HepG2 (cell line): Measurements from ENCODE around the gene TMEM214. TPM values are rescaled to one million over a fixed set of nuclear protein-coding genes. Genes with fewer than 3 reads are reported as not detected.

Source experiments
- BHLHE40 ChIP-seq: IDR thresholded peaks from 2 replicates; pipeline ENCODE4 v1.6.1; 2011; ENCODE audit warnings: low read length, improper control_type of control experiment
- HMG20B ChIP-seq: conservative IDR thresholded peaks from 2 replicates; pipeline ENCODE4 v1.6.1; 2016; ENCODE audit warnings: missing genetic modification reagents, missing compliant biosample characterization
- MTA3 ChIP-seq: sonication (generic); formaldehyde crosslinking; IDR thresholded peaks from 2 replicates; pipeline ENCODE4 v1.4.0; 2020; ENCODE audit warnings: missing genetic modification reagents
- PCBP1 ChIP-seq: fragments of 200-400 bp; formaldehyde crosslinking; IDR thresholded peaks from 2 replicates; pipeline ENCODE4 v1.6.1; 2017; ENCODE audit warnings: mild to moderate bottlenecking, low read depth, low read length, borderline replicate concordance
- SOX5 ChIP-seq: IDR thresholded peaks from 2 replicates; pipeline ENCODE4 v1.6.1; 2016; ENCODE audit warnings: borderline replicate concordance
- SP140L ChIP-seq: sonication (generic); formaldehyde crosslinking; IDR thresholded peaks from 2 replicates; pipeline ENCODE4 v1.4.0; 2020; ENCODE audit warnings: missing genetic modification reagents, borderline replicate concordance
- STAT5B ChIP-seq: sonication (generic); formaldehyde crosslinking; IDR thresholded peaks from 2 replicates; pipeline ENCODE4 v1.4.0; 2020; ENCODE audit warnings: missing genetic modification reagents
- TAF1 ChIP-seq: sonication (generic); formaldehyde crosslinking; IDR thresholded peaks from 2 replicates; pipeline ENCODE4 v1.4.0; 2020; ENCODE audit warnings: missing genetic modification reagents
- ZFP41 ChIP-seq: sonication (generic); formaldehyde crosslinking; IDR thresholded peaks from 2 replicates; pipeline ENCODE4 v1.4.0; 2020; ENCODE audit warnings: mild to moderate bottlenecking, missing genetic modification reagents, borderline replicate concordance
- ZNF382 ChIP-seq: sonication (generic); formaldehyde crosslinking; IDR thresholded peaks from 2 replicates; pipeline ENCODE4 v1.5.0; 2020; ENCODE audit warnings: missing genetic modification reagents, mild to moderate bottlenecking, borderline replicate concordance
- ZNF563 ChIP-seq: sonication (generic); formaldehyde crosslinking; IDR thresholded peaks from 2 replicates; pipeline ENCODE4 v1.8.0; 2022; ENCODE audit warnings: mild to moderate bottlenecking, moderate library complexity, missing genetic modification reagents
- polyA plus RNA-seq, 8 experiments: library from polyadenylated mRNA; depleted of rRNA in 3 of 8; stranded (reverse) in 7 of 8; unstranded in 1 of 8; fragments of >200 nt; fragmentation: Illumina TruSeq in 4 of 8; extraction: Trizol in 4 of 8; gene quantifications; 2 replicates each; pipeline versions ENCODE4 v1.2.1 to v1.2.3, GENCODE V29; 2011 to 2016; ENCODE audit warnings: low read depth in 4 of 8, missing spikeins in 1 of 8, mixed read lengths in 1 of 8; ENCODE audit not compliant: insufficient read depth in 1 of 8
- total RNA-seq, 5 experiments: library from RNA; depleted of rRNA; stranded (reverse); fragments of >200 nt; fragmentation: Illumina TruSeq; extraction: Trizol; gene quantifications; 2 replicates each; pipeline ENCODE4 v1.2.3, GENCODE V29; 2016; ENCODE audit warnings: low read depth in 1 of 5
- TF ChIP-seq, protein P1 (sequence below): sonication (generic); formaldehyde crosslinking; IDR thresholded peaks from 2 replicates; pipeline ENCODE4 v1.5.0; 2020; ENCODE audit warnings: mild to moderate bottlenecking, missing genetic modification reagents, borderline replicate concordance
- TF ChIP-seq, protein P2 (sequence below): sonication (generic); formaldehyde crosslinking; IDR thresholded peaks from 2 replicates; pipeline ENCODE4 v1.4.0; 2020; ENCODE audit warnings: missing genetic modification reagents
- TF ChIP-seq, protein P3 (sequence below): sonication (generic); formaldehyde crosslinking; IDR thresholded peaks from 2 replicates; pipeline ENCODE4 v1.4.0; 2020; ENCODE audit warnings: missing genetic modification reagents, mild to moderate bottlenecking, borderline replicate concordance

Gene TMEM214
- total and polyA plus RNA-seq, 2 of the 13 experiments (the other 11 are each of a cell fraction or from before 2014, with no cell fraction given): 58.3 to 132 TPM

DNA sequence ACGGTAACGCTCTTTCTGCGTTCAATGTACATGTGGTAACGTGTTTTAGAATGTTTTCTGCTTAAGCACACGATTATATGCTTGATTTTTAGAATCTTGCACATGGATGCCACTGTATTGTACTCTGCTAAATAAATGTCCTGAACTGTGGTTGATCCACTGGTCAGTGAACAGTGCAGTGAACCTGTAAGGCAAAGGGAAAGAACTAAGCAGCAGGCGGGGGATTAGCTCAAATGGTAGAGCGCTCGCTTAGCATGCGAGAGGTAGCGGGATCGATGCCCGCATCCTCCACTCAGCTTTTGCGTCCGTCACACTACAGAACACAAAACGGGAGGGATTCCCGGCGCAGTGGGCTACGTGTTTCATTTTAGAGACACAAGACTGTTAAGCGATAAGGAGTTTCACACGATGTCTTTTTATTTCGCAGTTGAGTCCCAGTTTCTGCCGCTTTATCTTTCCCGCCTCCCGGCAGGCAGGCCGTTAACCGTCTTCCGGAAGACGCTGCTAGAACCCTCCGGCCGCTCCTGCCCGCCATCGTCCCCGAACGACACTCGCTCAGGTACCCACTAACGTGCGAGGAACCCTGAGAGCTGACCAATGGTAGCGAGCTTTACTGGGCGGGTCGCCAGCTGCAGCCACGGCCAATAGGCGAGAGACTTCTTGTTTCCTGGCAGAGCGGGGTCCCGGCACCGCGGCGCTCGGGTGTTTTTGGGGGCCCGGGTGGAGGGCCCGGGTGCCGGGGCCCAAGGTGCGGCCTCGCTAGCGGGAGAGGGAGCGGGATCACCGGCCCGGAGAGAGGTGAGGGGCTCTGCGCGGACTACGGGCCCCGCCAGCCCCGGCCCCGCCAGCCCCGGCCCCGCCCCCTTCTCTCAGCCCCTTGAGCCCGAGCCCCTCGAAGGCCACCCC, 18.5 kb downstream of the TMEM214 start, which contains the start of gene AGBL5 (continued):
- peak; percentile 81; the same call in 1 of the 2 replicates for TF ChIP-seq ZNF563
- TF ChIP-seq STAT5B (CRISPR knock-in tag): peak; percentile 49
- peak; percentile 53; the same call in 1 of the 2 replicates for TF ChIP-seq TAF1 (CRISPR knock-in tag)
- no peak for TF ChIP-seq BHLHE40
- TF ChIP-seq ZFP41 (CRISPR knock-in tag): 0 out of 2 replicates have a peak, but pooled peaks have one; percentile 86
- TF ChIP-seq MTA3: no peak
- TF ChIP-seq HMG20B (CRISPR knock-in tag): peak; percentile 50
- no peak for TF ChIP-seq ZNF382
- TF ChIP-seq SOX5 (CRISPR knock-in tag): peak; percentile 72
- TF ChIP-seq, protein P1, sequence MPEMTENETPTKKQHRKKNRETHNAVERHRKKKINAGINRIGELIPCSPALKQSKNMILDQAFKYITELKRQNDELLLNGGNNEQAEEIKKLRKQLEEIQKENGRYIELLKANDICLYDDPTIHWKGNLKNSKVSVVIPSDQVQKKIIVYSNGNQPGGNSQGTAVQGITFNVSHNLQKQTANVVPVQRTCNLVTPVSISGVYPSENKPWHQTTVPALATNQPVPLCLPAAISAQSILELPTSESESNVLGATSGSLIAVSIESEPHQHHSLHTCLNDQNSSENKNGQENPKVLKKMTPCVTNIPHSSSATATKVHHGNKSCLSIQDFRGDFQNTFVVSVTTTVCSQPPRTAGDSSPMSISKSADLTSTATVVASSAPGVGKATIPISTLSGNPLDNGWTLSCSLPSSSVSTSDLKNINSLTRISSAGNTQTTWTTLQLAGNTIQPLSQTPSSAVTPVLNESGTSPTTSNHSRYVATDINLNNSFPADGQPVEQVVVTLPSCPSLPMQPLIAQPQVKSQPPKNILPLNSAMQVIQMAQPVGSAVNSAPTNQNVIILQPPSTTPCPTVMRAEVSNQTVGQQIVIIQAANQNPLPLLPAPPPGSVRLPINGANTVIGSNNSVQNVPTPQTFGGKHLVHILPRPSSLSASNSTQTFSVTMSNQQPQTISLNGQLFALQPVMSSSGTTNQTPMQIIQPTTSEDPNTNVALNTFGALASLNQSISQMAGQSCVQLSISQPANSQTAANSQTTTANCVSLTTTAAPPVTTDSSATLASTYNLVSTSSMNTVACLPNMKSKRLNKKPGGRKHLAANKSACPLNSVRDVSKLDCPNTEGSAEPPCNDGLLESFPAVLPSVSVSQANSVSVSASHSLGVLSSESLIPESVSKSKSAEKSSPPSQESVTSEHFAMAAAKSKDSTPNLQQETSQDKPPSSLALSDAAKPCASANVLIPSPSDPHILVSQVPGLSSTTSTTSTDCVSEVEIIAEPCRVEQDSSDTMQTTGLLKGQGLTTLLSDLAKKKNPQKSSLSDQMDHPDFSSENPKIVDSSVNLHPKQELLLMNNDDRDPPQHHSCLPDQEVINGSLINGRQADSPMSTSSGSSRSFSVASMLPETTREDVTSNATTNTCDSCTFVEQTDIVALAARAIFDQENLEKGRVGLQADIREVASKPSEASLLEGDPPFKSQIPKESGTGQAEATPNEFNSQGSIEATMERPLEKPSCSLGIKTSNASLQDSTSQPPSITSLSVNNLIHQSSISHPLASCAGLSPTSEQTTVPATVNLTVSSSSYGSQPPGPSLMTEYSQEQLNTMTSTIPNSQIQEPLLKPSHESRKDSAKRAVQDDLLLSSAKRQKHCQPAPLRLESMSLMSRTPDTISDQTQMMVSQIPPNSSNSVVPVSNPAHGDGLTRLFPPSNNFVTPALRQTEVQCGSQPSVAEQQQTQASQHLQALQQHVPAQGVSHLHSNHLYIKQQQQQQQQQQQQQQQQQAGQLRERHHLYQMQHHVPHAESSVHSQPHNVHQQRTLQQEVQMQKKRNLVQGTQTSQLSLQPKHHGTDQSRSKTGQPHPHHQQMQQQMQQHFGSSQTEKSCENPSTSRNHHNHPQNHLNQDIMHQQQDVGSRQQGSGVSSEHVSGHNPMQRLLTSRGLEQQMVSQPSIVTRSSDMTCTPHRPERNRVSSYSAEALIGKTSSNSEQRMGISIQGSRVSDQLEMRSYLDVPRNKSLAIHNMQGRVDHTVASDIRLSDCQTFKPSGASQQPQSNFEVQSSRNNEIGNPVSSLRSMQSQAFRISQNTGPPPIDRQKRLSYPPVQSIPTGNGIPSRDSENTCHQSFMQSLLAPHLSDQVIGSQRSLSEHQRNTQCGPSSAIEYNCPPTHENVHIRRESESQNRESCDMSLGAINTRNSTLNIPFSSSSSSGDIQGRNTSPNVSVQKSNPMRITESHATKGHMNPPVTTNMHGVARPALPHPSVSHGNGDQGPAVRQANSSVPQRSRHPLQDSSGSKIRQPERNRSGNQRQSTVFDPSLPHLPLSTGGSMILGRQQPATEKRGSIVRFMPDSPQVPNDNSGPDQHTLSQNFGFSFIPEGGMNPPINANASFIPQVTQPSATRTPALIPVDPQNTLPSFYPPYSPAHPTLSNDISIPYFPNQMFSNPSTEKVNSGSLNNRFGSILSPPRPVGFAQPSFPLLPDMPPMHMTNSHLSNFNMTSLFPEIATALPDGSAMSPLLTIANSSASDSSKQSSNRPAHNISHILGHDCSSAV (CRISPR knock-in tag): no peak; the same call in 1 of the 2 replicates
- TF ChIP-seq PCBP1: peak; percentile 76
- TF ChIP-seq, protein P2, sequence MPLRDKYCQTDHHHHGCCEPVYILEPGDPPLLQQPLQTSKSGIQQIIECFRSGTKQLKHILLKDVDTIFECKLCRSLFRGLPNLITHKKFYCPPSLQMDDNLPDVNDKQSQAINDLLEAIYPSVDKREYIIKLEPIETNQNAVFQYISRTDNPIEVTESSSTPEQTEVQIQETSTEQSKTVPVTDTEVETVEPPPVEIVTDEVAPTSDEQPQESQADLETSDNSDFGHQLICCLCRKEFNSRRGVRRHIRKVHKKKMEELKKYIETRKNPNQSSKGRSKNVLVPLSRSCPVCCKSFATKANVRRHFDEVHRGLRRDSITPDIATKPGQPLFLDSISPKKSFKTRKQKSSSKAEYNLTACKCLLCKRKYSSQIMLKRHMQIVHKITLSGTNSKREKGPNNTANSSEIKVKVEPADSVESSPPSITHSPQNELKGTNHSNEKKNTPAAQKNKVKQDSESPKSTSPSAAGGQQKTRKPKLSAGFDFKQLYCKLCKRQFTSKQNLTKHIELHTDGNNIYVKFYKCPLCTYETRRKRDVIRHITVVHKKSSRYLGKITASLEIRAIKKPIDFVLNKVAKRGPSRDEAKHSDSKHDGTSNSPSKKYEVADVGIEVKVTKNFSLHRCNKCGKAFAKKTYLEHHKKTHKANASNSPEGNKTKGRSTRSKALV: peak; percentile 54; the same call in 1 of the 2 replicates
- TF ChIP-seq, protein P3, sequence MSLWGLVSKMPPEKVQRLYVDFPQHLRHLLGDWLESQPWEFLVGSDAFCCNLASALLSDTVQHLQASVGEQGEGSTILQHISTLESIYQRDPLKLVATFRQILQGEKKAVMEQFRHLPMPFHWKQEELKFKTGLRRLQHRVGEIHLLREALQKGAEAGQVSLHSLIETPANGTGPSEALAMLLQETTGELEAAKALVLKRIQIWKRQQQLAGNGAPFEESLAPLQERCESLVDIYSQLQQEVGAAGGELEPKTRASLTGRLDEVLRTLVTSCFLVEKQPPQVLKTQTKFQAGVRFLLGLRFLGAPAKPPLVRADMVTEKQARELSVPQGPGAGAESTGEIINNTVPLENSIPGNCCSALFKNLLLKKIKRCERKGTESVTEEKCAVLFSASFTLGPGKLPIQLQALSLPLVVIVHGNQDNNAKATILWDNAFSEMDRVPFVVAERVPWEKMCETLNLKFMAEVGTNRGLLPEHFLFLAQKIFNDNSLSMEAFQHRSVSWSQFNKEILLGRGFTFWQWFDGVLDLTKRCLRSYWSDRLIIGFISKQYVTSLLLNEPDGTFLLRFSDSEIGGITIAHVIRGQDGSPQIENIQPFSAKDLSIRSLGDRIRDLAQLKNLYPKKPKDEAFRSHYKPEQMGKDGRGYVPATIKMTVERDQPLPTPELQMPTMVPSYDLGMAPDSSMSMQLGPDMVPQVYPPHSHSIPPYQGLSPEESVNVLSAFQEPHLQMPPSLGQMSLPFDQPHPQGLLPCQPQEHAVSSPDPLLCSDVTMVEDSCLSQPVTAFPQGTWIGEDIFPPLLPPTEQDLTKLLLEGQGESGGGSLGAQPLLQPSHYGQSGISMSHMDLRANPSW: peak; percentile 98; the same call in 1 of the 2 replicates
- no peak for TF ChIP-seq SP140L
